Skeletal muscle tissue (tissue), 4 donors: ENCODE measurements around the gene CDADC1. TPM values are rescaled to one million over a fixed set of nuclear protein-coding genes. Genes with fewer than 3 reads are reported as not detected.

ENCODE experiments used
- H3K27ac ChIP-seq: one replicate; pipeline ENCODE4 v1.7.0; 2013; ENCODE audit warnings: mild to moderate bottlenecking, low read depth, low read length, inconsistent platforms
- H3K27me3 ChIP-seq, 3 donors: one replicate each; pipeline ENCODE4 v1.7.0; 2013; ENCODE audit warnings: low read length in 3 of 3; ENCODE audit not compliant: control insufficient read depth in 3 of 3, insufficient read depth in 3 of 3
- H3K36me3 ChIP-seq, 3 donors: one replicate each; pipeline ENCODE4 v1.7.0; 2013; ENCODE audit warnings: low read length in 3 of 3; ENCODE audit not compliant: control insufficient read depth in 3 of 3, insufficient read depth in 3 of 3
- H3K4me1 ChIP-seq, 3 donors: one replicate each; pipeline ENCODE4 v1.7.0; 2013; ENCODE audit warnings: low read length in 3 of 3, mild to moderate bottlenecking in 3 of 3; ENCODE audit not compliant: control insufficient read depth in 3 of 3, insufficient read depth in 3 of 3
- H3K4me3 ChIP-seq, 3 donors: one replicate each; pipeline ENCODE4 v1.7.0; 2013; ENCODE audit warnings: low read length in 3 of 3
- H3K9ac ChIP-seq, 3 donors: one replicate each; pipeline ENCODE4 v1.7.0; 2013; ENCODE audit warnings: low read length in 3 of 3, mild to moderate bottlenecking in 3 of 3, moderate library complexity in 2 of 3, low read depth in 1 of 3
- H3K9me3 ChIP-seq, 3 donors: one replicate each; pipeline ENCODE4 v1.7.0; 2013; ENCODE audit warnings: low read length in 3 of 3; ENCODE audit not compliant: control insufficient read depth in 3 of 3
- total RNA-seq: library from RNA; depleted of rRNA; stranded (reverse); fragments of >200 nt; gene quantifications from one replicate; pipeline ENCODE4 v1.2.3, GENCODE V29; 2014
- donor health status: Osteomylitis.

The CDADC1 gene
- total RNA-seq, 1 donor from 2014 or later = 5.7 TPM

GRCh38 chr13:49341941-49342340, 94.2 kb downstream of the CDADC1 start:
- Histone ChIP-seq H3K4me3 (no peak overlapping the region), H3K4me1 (no peaks in the 10 kb centered on the region), H3K36me3 (peaks cover 0 to 3% (median 2%) of the 10 kb centered on the region in 3 donors), H3K27me3 (no peaks in the 10 kb centered on the region), H3K9me3 (no peaks in the 10 kb centered on the region), H3K9ac (no peak overlapping the region), H3K27ac (no peak overlapping the region)

- Histone ChIP-seq H3K9me3 (no peaks in the 10 kb centered on the region), H3K9ac (no peak overlapping the region), H3K27me3 (no peaks in the 10 kb centered on the region), H3K4me1 (no peaks in the 10 kb centered on the region), H3K27ac (no peak overlapping the region), H3K4me3 (no peak overlapping the region), H3K36me3 (peaks cover 0 to 3% (median 2%) of the 10 kb centered on the region in 3 donors)
Measured at GRCh38 chr13:49342454-49342853, 94.7 kb downstream of the CDADC1 start.

Other genes starting within 250 kb of the CDADC1 start
- not detected for gene MLNR, start 27.6 kb upstream of the CDADC1 start, total RNA-seq
- gene CAB39L, start 196.1 kb downstream of the CDADC1 start, total RNA-seq = 6.8 TPM
- gene SETDB2, start 196.3 kb downstream of the CDADC1 start, total RNA-seq = 6.8 TPM
- gene PHF11, start 248.0 kb downstream of the CDADC1 start, total RNA-seq = 9.9 TPM